Gastrocnemius medialis (tissue), 4 donors: ENCODE results near the gene AKR1C1.
"Not testable (repeated sequence)": the region's sequence is repeated elsewhere in the genome, so short reads cannot be mapped to it uniquely, and the experiment has no call there.

Experiments
- CTCF ChIP-seq, 5 experiments: fragments of 450-650 bp in 3 of 5; fragments of 200-600 bp in 2 of 5; sonication (generic) in 2 of 5; IDR thresholded peaks in 4 of 5; conservative IDR thresholded peaks in 1 of 5; 1 replicate in 4 of 5; 2 replicates in 1 of 5; pipeline ENCODE4 v1.5.1; 2016 to 2019; ENCODE audit warnings: antibody characterized with exemption in 5 of 5, mild to moderate bottlenecking in 3 of 5, moderate library complexity in 3 of 5
- POLR2A ChIP-seq, 2 donors: fragments of 450-650 bp; IDR thresholded peaks; one replicate each; pipeline ENCODE4 v1.6.1; 2017; ENCODE audit warnings: antibody characterized with exemption in 2 of 2, mild to moderate bottlenecking in 2 of 2, moderate library complexity in 2 of 2

GRCh38 chr10:4961558-4961957 is 1.7 kb upstream of the AKR1C1 start:
- not testable (repeated sequence) for TF ChIP-seq CTCF (IDR thresholded peaks at IDR 0.05 in 4 of 5, conservative IDR thresholded peaks at IDR 0.05 in 1 of 5); POLR2A (IDR thresholded peaks at IDR 0.05)
